T-helper 2 cell (primary cell): ENCODE results near the gene MBNL2.

Experiments
- DNase-seq, 5 experiments: peaks; one replicate each; pipeline versions ENCODE4 v3.0.0 to v3.0.0-alpha.2; 2012 to 2022

The MBNL2 gene

GRCh38 chr13:97306106-97306505 is 84.0 kb downstream of the MBNL2 start:
- DNase-seq, result no peak

- no peak for DNase-seq
These were observed 84.5 kb downstream of the MBNL2 start for GRCh38 chr13:97306645-97307044.

- no peak for DNase-seq
These were observed 85.2 kb downstream of the MBNL2 start for GRCh38 chr13:97307118-97307881.

GRCh38 chr13:97307882-97308624 is 85.9 kb downstream of the MBNL2 start:
- DNase-seq, result no peak

GRCh38 chr13:97308735-97309429 is 86.7 kb downstream of the MBNL2 start:
- DNase-seq, result no peak

- no peak for DNase-seq
These were observed 88.8 kb downstream of the MBNL2 start for GRCh38 chr13:97310809-97311436.

- DNase-seq, result no peak
These were observed 89.8 kb downstream of the MBNL2 start for GRCh38 chr13:97311956-97312355.

GRCh38 chr13:97313551-97314260 is 91.6 kb downstream of the MBNL2 start:
- DNase-seq, result no peak

GRCh38 chr13:97316390-97316789 is 94.3 kb downstream of the MBNL2 start:
- DNase-seq, result no peak

- no peak for DNase-seq
These were observed 95.8 kb downstream of the MBNL2 start for GRCh38 chr13:97317933-97318332.

- DNase-seq, result no peak
These were observed 96.4 kb downstream of the MBNL2 start for GRCh38 chr13:97318532-97318931.

GRCh38 chr13:97319113-97319720 is 97.1 kb downstream of the MBNL2 start:
- DNase-seq, result no peak

GRCh38 chr13:97321101-97321500 is 99.0 kb downstream of the MBNL2 start:
- DNase-seq, result no peak

GRCh38 chr13:97321616-97322321 is 99.6 kb downstream of the MBNL2 start:
- no peak for DNase-seq

GRCh38 chr13:97322740-97323342 is 100.7 kb downstream of the MBNL2 start:
- no peak for DNase-seq

GRCh38 chr13:97324115-97324514 is 102.0 kb downstream of the MBNL2 start:
- DNase-seq, result no peak

GRCh38 chr13:97325738-97326137 is 103.6 kb downstream of the MBNL2 start:
- DNase-seq, result no peak

GRCh38 chr13:97327086-97327485 is 105.0 kb downstream of the MBNL2 start:
- DNase-seq, result no peak

- no peak for DNase-seq
These were observed 105.5 kb downstream of the MBNL2 start for GRCh38 chr13:97327506-97328221.

- no peak for DNase-seq
These were observed 106.2 kb downstream of the MBNL2 start for GRCh38 chr13:97328222-97328790.
